ENCODE results near the gene CELA2B. TPM values are rescaled to one million over a fixed set of nuclear protein-coding genes. Genes with fewer than 3 reads are reported as not detected.

The CELA2B gene
- total RNA-seq, 3 donors from 2014 or later = not detected

DNA sequence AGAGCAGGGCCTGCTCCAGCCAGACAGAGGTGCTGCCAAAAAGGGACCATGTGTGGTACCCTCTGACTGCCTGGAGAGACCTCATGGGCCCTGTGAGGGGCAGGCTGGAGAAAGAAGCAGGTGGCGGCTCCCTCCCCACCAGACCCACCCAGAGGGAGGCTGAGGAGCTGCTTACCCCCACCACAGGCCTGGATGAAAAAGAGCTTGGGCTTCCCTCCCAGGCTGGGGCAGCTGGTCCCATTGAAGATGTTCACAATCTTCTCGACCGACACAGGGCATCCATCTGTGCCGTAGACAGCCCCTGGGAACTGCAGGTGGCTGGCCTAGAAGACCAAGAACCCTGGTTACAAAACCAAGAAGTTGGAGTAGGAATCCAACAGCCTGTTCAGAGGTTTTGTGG lies 28.5 kb downstream of the CELA2B start:
- intact Hi-C loops (cut with DNase I; ENCODE audit: low total_unique reads) = no loop called here

GRCh38 chr1:15506831-15507230 lies 30.9 kb downstream of the CELA2B start:
- Histone ChIP-seq H3K4me1 (no peaks in the 10 kb centered on the region), H3K4me3 (no peak overlapping the region), H3K9me3 (no peaks in the 10 kb centered on the region), H3K36me3 (no peaks in the 10 kb centered on the region), H3K27me3 (no peaks in the 10 kb centered on the region), H3K27ac (no peak overlapping the region)
- intact Hi-C loops (cut with DNase I; ENCODE audit: low total_unique reads) = no loop called here
- TF ChIP-seq POLR2A (IDR thresholded peaks at IDR 0.05) = no peak
- no peak for TF ChIP-seq POLR2AphosphoS5 (IDR thresholded peaks at IDR 0.05)
- TF ChIP-seq, protein P1, sequence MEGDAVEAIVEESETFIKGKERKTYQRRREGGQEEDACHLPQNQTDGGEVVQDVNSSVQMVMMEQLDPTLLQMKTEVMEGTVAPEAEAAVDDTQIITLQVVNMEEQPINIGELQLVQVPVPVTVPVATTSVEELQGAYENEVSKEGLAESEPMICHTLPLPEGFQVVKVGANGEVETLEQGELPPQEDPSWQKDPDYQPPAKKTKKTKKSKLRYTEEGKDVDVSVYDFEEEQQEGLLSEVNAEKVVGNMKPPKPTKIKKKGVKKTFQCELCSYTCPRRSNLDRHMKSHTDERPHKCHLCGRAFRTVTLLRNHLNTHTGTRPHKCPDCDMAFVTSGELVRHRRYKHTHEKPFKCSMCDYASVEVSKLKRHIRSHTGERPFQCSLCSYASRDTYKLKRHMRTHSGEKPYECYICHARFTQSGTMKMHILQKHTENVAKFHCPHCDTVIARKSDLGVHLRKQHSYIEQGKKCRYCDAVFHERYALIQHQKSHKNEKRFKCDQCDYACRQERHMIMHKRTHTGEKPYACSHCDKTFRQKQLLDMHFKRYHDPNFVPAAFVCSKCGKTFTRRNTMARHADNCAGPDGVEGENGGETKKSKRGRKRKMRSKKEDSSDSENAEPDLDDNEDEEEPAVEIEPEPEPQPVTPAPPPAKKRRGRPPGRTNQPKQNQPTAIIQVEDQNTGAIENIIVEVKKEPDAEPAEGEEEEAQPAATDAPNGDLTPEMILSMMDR (IDR thresholded peaks at IDR 0.05) = no peak
- DNase-seq (ENCODE audit: low spot score in 2 of 2) = no peak

More for the DNA sequence above, 28.5 kb downstream of the CELA2B start:
- Histone ChIP-seq H3K4me3 (no peak overlapping the region), H3K27me3 (no peaks in the 10 kb centered on the region), H3K4me1 (no peaks in the 10 kb centered on the region), H3K27ac (no peak overlapping the region), H3K36me3 (no peaks in the 10 kb centered on the region), H3K9me3 (no peaks in the 10 kb centered on the region)
- no peak for TF ChIP-seq POLR2AphosphoS5 (IDR thresholded peaks at IDR 0.05)
- DNase-seq (ENCODE audit: low spot score in 2 of 2) = no peak

GRCh38 chr1:15507278-15507677 lies 31.4 kb downstream of the CELA2B start:
- no peak overlapping the region for H3K27ac ChIP-seq
- H3K4me3 ChIP-seq = no peak overlapping the region
- no peaks in the 10 kb centered on the region for H3K36me3 ChIP-seq
- no peaks in the 10 kb centered on the region for H3K4me1 ChIP-seq
- intact Hi-C loops (cut with DNase I; ENCODE audit: low total_unique reads) = no loop called here
- H3K27me3 ChIP-seq = no peaks in the 10 kb centered on the region
- TF ChIP-seq, protein P1 (IDR thresholded peaks at IDR 0.05) = no peak
- TF ChIP-seq POLR2A (IDR thresholded peaks at IDR 0.05) (no peak), POLR2AphosphoS5 (IDR thresholded peaks at IDR 0.05) (no peak)
- DNase-seq (ENCODE audit: low spot score in 2 of 2) = no peak
- no peaks in the 10 kb centered on the region for H3K9me3 ChIP-seq

GRCh38 chr1:15508700-15509487 lies 33.0 kb downstream of the CELA2B start:
- H3K27ac ChIP-seq = no peak overlapping the region
- no peak for TF ChIP-seq POLR2AphosphoS5 (IDR thresholded peaks at IDR 0.05)
- no peak for TF ChIP-seq POLR2A (IDR thresholded peaks at IDR 0.05)
- TF ChIP-seq, protein P1 (IDR thresholded peaks at IDR 0.05) = no peak
- intact Hi-C loops (cut with DNase I; ENCODE audit: low total_unique reads) = no loop called here

DNA sequence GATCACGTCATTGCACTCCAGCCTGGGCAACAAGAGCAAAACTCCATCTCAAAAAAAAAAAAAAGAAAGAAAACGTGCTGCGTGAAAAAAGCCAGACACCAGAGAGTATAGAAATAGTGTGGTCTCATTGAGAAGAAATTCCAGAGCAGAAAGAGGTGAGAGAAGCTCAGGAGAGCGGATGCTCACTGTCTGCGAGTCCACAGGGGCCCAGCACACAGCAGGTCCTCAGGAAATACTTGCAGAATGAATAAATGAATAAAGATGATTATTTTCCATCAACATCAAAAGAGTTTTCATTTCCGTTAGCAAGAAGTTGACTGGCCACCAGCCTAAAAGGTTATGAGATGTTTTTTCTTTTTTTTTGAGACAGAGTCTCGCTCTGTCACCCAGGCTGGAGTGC lies 33.7 kb downstream of the CELA2B start:
- no peak for DNase-seq (ENCODE audit: low spot score in 2 of 2)
- Histone ChIP-seq H3K9me3 (no peaks in the 10 kb centered on the region), H3K27ac (no peak overlapping the region), H3K4me3 (no peak overlapping the region), H3K36me3 (no peaks in the 10 kb centered on the region), H3K27me3 (no peaks in the 10 kb centered on the region), H3K4me1 (no peaks in the 10 kb centered on the region)
- intact Hi-C loops (cut with DNase I; ENCODE audit: low total_unique reads) = no loop called here
- TF ChIP-seq POLR2AphosphoS5 (IDR thresholded peaks at IDR 0.05) = no peak
- no peak for TF ChIP-seq POLR2A (IDR thresholded peaks at IDR 0.05)
- TF ChIP-seq, protein P1 (IDR thresholded peaks at IDR 0.05) = no peak

More at GRCh38 chr1:15508700-15509487, 33.0 kb downstream of the CELA2B start:
- Histone ChIP-seq H3K36me3 (no peaks in the 10 kb centered on the region), H3K4me3 (no peak overlapping the region), H3K4me1 (no peaks in the 10 kb centered on the region), H3K27me3 (no peaks in the 10 kb centered on the region), H3K9me3 (no peaks in the 10 kb centered on the region)
- no peak for DNase-seq (ENCODE audit: low spot score in 2 of 2)

All from breast epithelium (tissue), 4 donors.